Astrocyte (in vitro differentiated cells and primary cell): ENCODE data around the gene FBXL13.

ENCODE experiments used
- EZH2 ChIP-seq: IDR thresholded peaks from 2 replicates; pipeline ENCODE4 v1.6.1; 2012; ENCODE audit warnings: mild to moderate bottlenecking, low read length, inconsistent platforms; ENCODE audit not compliant: insufficient read depth
- TF ChIP-seq, protein P1 (sequence below): IDR thresholded peaks from 2 replicates; pipeline ENCODE4 v1.5.1; 2011; ENCODE audit warnings: low read depth, mild to moderate bottlenecking, inconsistent platforms, low read length, moderate library complexity; ENCODE audit not compliant: insufficient read depth

DNA sequence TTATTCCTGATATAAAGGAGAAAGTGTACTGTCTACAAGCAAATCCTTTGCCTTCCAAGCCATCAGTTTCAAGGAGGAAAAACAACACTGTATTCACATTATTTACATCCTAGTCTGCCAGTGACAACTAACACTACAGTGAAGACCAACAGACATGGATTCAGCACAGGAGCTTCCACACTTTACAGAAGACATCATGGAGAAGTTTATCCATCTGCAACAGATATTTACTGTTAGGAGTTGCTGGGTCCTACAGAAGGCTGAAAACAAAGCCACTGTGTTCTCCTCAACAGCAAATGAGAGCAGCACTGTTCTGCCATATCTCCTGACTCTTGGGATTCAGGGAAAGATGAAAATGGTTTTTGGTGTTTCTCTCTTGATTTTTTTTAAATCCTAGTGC, 42.4 kb upstream of the FBXL13 start:
- TF ChIP-seq, protein P1, sequence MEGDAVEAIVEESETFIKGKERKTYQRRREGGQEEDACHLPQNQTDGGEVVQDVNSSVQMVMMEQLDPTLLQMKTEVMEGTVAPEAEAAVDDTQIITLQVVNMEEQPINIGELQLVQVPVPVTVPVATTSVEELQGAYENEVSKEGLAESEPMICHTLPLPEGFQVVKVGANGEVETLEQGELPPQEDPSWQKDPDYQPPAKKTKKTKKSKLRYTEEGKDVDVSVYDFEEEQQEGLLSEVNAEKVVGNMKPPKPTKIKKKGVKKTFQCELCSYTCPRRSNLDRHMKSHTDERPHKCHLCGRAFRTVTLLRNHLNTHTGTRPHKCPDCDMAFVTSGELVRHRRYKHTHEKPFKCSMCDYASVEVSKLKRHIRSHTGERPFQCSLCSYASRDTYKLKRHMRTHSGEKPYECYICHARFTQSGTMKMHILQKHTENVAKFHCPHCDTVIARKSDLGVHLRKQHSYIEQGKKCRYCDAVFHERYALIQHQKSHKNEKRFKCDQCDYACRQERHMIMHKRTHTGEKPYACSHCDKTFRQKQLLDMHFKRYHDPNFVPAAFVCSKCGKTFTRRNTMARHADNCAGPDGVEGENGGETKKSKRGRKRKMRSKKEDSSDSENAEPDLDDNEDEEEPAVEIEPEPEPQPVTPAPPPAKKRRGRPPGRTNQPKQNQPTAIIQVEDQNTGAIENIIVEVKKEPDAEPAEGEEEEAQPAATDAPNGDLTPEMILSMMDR = no peak
- no peak for TF ChIP-seq EZH2
